HPDE6-E6E7 (cell line): Measurements from ENCODE around the gene ADGRF5.

ENCODE experiments used
- DNase-seq: peaks from one replicate; pipeline ENCODE4 v3.0.0; 2011; ENCODE audit warnings: missing footprints; ENCODE audit errors: extremely low spot score

The ADGRF5 gene

DNA sequence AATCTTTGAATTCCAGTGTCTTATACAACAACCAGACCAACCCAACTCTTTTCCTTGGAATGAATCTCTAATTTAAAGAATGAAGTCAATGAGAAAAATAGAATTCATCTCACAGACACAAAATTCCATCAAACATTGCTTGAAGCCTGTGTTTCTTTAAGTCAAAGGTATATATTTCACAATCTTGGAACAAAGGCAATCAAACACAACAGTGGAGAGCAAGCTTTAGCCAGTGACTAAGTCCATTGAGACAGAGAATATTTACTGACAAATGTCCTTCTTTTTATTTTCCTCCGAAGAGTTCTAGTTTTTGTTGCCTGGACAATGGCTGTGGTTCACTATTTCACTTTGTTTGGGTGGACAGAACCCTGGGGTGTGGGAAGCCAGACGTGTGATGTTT is 92.8 kb downstream of the ADGRF5 start:
- no peak for DNase-seq

DNA sequence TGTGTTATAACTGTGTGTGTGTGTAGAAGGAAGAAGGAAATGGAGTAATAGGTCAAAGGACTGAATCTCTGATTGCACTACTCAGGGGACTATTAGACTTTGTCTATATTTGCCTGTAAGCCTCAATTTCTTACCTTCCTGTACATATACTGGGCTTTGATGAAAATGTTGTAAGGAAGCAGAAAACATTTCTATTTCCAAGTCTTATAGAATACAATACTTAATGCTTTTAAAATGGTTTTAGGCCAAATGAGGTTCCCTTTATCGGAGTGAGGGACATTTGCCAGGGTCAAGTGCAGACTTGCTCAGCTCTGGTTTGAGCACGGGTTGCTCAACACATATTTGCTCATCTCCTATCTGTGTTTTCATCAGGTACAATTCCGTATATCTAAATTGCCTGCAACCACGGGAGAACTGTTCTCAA is 100.3 kb downstream of the ADGRF5 start:
- DNase-seq: peak; percentile 38

DNA sequence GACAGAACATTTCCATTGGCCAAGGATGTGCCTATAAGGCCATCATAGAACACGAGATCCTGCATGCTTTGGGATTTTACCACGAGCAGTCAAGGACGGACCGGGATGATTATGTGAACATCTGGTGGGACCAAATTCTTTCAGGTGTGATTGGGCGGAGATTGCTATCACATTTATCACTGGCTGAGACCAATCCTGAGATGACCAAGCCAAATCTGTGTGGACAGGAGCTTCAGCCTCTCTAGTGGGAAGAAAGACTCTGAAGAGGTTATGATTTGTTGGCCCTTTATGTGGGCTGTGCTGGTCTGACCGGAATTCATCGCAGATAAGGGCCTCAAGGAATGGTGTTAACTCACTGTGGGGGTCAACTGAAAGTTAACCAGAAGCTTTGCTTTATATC is 102.2 kb downstream of the ADGRF5 start:
- no peak for DNase-seq

DNA sequence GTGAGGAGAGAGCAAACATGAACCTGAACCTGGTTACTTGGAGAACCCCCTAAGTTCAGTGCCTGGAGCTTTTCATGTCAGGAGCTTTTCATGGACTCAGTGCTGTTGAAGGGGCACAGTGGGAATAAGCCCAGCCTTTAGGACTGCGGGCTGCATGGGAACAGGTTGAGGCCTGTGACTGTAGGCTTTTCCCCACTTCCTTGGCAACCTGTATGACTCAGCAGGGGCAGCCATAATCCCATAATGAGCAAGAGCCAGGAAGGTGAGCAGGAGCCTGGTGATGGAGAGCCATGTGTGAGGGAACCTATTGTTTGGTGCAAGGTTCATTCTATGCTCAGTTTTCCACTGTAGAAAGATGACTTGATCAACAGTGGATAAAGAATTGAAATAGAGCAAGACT is 105.1 kb downstream of the ADGRF5 start:
- DNase-seq: peak; percentile 61

DNA sequence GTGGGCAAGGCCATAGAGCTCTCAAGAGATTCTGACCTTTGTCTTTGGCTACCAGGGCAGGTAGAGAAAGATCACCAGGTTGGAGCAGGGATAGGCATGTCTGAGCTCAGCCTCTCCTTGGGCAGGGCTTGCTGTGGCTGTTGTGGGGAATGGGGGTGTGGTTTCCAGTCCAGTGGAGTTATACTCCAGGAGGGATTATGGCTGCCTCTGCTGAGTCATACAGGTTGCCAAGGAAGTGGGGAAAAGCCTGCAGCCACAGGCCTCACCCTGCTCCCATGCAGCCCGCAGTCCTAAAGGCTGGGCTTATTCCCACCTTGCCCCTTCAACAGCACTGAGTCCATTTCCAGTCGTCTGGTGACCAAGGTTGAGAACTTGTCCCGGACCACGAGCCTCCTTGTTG is 106.6 kb downstream of the ADGRF5 start:
- no peak for DNase-seq

DNA sequence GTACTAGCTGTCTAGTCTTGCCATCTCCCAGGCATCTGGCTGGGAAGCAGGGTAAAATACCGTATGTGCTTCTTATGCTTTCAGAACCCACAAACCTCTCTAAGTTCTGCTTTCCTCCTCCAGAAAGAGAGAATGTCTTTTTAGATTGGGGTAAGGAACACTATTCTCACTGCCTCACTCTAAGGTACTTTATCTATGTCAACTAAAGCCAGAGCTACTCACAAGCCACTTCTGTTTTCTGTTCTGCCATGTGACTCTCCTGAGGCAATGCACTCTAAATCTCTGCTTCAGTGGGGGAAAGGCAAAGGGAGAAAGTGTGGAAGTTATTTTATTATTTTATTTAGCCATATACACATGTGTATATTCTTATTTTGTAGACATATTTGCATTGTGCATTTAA is 112.9 kb downstream of the ADGRF5 start:
- no peak for DNase-seq
